Immature natural killer cell (primary cell): ENCODE results near the gene HEPHL1. TPM values are rescaled to one million over a fixed set of nuclear protein-coding genes. Genes with fewer than 3 reads are reported as not detected.

Experiments used
- DNase-seq, 3 donors: peaks; one replicate each; pipeline ENCODE4 v3.0.0; 2022; ENCODE audit warnings: mixed read lengths in 1 of 3
- H3K27ac Mint-ChIP-seq, 6 donors: one replicate each; pipeline ENCODE4 v1.8.0; 2020; ENCODE audit warnings: mixed read lengths in 6 of 6, mild to moderate bottlenecking in 5 of 6, inconsistent platforms in 4 of 6, moderate library complexity in 3 of 6
- H3K27me3 Mint-ChIP-seq, 3 donors: one replicate each; pipeline ENCODE4 v1.8.0; 2020 to 2021; ENCODE audit warnings: low read depth in 3 of 3, mild to moderate bottlenecking in 3 of 3, mixed read lengths in 3 of 3, moderate library complexity in 3 of 3, inconsistent platforms in 1 of 3
- H3K36me3 Mint-ChIP-seq, 3 donors: one replicate each; pipeline ENCODE4 v1.8.0; 2020; ENCODE audit warnings: mixed read lengths in 3 of 3, inconsistent platforms in 2 of 3, mild to moderate bottlenecking in 2 of 3
- H3K4me1 Mint-ChIP-seq, 2 donors: one replicate each; pipeline ENCODE4 v1.8.0; 2020; ENCODE audit warnings: inconsistent platforms in 2 of 2, mild to moderate bottlenecking in 2 of 2, mixed read lengths in 2 of 2, moderate library complexity in 1 of 2
- H3K4me3 Mint-ChIP-seq, 5 donors: one replicate each; pipeline ENCODE4 v1.8.0; 2020; ENCODE audit warnings: mild to moderate bottlenecking in 5 of 5, mixed read lengths in 5 of 5, inconsistent platforms in 3 of 5, moderate library complexity in 3 of 5
- H3K9me3 Mint-ChIP-seq, 6 donors: one replicate each; pipeline ENCODE4 v1.8.0; 2020; ENCODE audit warnings: mild to moderate bottlenecking in 6 of 6, mixed read lengths in 6 of 6, inconsistent platforms in 4 of 6, moderate library complexity in 3 of 6
- polyA plus RNA-seq, 3 donors: library from polyadenylated mRNA; unstranded; fragments of 300-500 nt; fragmentation: Illumina TruSeq; gene quantifications; one replicate each; pipeline ENCODE4 v1.2.3, GENCODE V29; 2021

The HEPHL1 gene
- polyA plus RNA-seq, 3 donors from 2014 or later: not detected

DNA sequence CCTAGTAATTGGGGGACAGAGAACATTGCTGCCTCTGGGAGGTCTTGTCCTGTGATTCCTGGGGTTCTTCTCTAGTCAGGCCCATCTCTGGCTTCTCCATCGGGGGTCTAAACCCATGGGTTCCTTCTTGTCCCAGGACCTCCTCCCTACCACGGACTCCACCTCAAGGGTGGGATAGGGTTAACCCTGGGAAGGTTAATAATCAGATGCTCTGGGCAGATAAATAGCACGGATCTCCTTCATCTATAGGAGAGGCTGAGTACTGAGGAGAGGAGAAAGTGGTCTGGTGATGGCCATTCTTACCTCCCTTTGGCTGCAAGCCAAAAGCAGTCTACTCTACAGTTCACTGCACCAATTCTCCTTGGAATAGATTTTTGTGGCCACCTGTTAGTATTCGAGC, 10.5 kb downstream of the HEPHL1 start:
- H3K4me1 Mint-ChIP-seq: no peaks in the 10 kb centered on the region
- no peak overlapping the region for H3K4me3 Mint-ChIP-seq
- peaks cover 0 to 2% (median 1%) of the 10 kb centered on the region in 3 donors for H3K27me3 Mint-ChIP-seq
- DNase-seq: no peak
- peaks cover 0 to 17% (median 7%) of the 10 kb centered on the region in 6 donors for H3K9me3 Mint-ChIP-seq
- H3K27ac Mint-ChIP-seq: no peak overlapping the region
- no peaks in the 10 kb centered on the region for H3K36me3 Mint-ChIP-seq

DNA sequence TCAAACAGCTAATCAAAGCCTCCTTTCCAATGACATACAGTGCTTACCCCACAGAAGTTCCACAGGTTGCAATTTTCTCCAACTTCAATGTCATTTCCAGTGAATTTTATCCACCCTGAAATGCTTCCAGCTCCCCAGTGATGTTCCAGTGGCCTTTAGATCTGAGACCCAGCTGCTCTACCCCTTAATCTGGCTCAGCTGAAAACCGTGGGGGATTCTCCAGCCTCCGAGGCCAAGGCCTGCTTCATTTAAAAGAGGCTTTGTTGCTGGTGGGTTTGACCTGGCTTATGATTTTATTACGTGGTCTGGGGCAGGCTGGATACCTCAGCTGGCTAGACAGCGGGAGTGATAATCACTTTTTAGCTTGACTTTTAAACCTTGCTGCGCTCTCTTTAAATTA, 10.9 kb downstream of the HEPHL1 start:
- peaks cover 0 to 17% (median 7%) of the 10 kb centered on the region in 6 donors for H3K9me3 Mint-ChIP-seq
- H3K4me3 Mint-ChIP-seq: no peak overlapping the region
- H3K27me3 Mint-ChIP-seq: peaks cover 0 to 2% (median 1%) of the 10 kb centered on the region in 3 donors
- H3K27ac Mint-ChIP-seq: no peak overlapping the region
- no peaks in the 10 kb centered on the region for H3K4me1 Mint-ChIP-seq
- no peak for DNase-seq
- no peaks in the 10 kb centered on the region for H3K36me3 Mint-ChIP-seq

DNA sequence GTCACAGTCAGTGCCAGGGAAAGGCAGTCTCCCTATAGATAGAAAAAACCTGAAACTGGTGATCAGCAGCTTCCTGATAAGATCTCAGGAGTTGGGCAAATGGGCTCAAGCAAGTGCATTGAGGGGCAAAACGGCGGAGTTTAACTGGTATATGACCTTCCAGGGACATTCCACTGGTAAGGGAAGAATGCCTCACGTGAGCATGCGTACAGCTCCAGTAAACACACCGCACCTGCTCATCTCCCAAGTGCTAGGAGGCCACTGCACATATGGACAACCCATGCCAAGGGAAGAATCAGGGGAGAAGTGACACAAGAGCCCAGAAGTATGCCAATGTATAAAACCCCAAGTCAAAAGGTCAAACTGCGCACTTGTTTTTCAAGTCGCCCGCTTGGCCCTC, 11.6 kb downstream of the HEPHL1 start:
- no peak for DNase-seq
- Mint-ChIP-seq H3K4me3 (no peak overlapping the region), H3K27ac (no peak overlapping the region), H3K4me1 (no peaks in the 10 kb centered on the region), H3K36me3 (no peaks in the 10 kb centered on the region), H3K27me3 (peaks cover 0 to 2% (median 1%) of the 10 kb centered on the region in 3 donors), H3K9me3 (peaks cover 0 to 17% (median 6%) of the 10 kb centered on the region in 6 donors)

DNA sequence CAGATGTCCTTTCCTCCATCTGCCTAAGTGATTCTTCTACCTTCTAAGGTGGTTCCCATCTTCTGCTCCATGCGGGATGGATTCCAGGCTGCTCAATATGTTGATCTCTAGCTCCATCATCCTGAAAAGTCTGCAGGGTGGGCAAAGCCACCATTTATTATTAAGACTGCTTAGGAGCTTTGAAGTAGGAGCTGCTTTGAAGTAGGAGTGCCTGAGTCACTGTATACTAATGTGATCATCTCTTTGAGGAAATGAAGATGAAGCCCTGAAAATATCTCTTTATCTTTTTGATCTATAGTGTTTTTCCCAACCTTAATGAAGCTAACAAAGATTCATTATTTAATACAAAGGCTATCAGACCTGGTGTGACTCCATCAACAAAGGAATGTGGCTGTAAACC, 13.1 kb downstream of the HEPHL1 start:
- H3K27me3 Mint-ChIP-seq: peaks cover 0 to 2% (median 1%) of the 10 kb centered on the region in 3 donors
- no peak for DNase-seq
- H3K4me3 Mint-ChIP-seq: no peak overlapping the region
- H3K36me3 Mint-ChIP-seq: no peaks in the 10 kb centered on the region
- no peaks in the 10 kb centered on the region for H3K4me1 Mint-ChIP-seq
- H3K27ac Mint-ChIP-seq: no peak overlapping the region
- H3K9me3 Mint-ChIP-seq: peaks cover 0 to 17% (median 6%) of the 10 kb centered on the region in 6 donors

DNA sequence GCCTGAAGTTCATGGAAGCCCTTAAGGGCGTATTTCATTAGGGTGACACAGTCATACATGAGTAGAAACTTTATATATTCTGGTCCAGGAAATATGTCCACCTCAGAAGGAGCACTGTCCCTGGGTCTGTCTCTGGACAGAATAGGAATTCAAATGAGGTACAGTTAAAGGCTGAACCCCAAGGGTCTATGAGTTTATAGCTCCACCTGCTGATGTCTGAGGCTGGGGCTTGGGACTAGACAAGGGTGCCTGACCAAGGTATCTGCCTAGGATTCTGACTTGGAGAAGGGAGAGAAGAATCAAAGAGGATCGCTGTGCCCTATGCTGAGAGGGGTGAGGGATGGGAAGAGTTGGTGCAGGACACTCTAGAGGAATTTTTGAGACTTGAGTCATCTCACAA, 14.9 kb downstream of the HEPHL1 start:
- H3K27ac Mint-ChIP-seq: no peak overlapping the region
- H3K36me3 Mint-ChIP-seq: no peaks in the 10 kb centered on the region
- peaks cover 0 to 17% (median 6%) of the 10 kb centered on the region in 6 donors for H3K9me3 Mint-ChIP-seq
- H3K27me3 Mint-ChIP-seq: peaks cover 0 to 2% (median 0%) of the 10 kb centered on the region in 3 donors
- no peak overlapping the region for H3K4me3 Mint-ChIP-seq
- no peak for DNase-seq
- no peaks in the 10 kb centered on the region for H3K4me1 Mint-ChIP-seq

DNA sequence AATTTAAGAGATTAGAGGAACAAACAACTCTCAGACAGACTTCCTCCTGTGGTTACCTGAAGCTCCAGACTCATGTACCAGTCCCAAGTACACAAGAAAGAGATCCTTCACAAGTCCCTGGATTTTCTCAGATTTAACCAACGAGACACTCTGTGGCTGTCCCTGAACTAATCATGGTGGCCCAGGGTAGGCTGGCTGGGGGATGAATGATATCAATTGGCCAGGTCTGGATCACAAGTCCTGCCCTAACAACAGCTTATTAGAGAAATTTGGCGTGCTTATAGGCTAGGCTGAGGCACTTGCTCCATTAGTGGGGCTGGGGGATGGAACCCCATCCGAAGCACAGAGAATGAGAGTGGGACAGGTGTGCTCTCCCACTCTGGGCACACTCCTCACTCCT, 22.1 kb downstream of the HEPHL1 start:
- Mint-ChIP-seq H3K27ac (no peak overlapping the region), H3K27me3 (peaks cover 0 to 2% (median 0%) of the 10 kb centered on the region in 3 donors), H3K9me3 (peaks cover 0 to 2% (median 0%) of the 10 kb centered on the region in 6 donors), H3K4me3 (no peak overlapping the region), H3K36me3 (peaks cover 0 to 4% (median 0%) of the 10 kb centered on the region in 3 donors), H3K4me1 (no peaks in the 10 kb centered on the region)
- DNase-seq: no peak

DNA sequence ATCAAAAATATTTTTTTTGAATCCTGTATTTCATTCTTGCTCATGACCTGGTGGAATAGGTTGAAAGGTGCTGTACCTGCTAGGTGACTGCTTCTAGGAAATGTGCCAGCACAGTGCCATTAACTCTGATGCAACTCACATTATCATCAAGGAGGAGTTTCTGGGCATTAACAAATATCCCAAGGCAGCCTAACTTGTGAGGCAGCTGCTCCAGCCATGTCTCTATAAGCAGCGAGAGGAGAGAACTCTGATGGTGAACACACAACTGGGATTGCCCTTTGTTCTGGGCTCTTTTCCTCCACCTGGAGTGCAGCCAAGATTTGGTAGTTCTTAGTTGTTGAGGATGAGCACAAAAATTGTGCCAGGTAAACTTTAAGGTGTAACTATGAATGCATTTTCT, 25.6 kb downstream of the HEPHL1 start:
- no peak for DNase-seq

DNA sequence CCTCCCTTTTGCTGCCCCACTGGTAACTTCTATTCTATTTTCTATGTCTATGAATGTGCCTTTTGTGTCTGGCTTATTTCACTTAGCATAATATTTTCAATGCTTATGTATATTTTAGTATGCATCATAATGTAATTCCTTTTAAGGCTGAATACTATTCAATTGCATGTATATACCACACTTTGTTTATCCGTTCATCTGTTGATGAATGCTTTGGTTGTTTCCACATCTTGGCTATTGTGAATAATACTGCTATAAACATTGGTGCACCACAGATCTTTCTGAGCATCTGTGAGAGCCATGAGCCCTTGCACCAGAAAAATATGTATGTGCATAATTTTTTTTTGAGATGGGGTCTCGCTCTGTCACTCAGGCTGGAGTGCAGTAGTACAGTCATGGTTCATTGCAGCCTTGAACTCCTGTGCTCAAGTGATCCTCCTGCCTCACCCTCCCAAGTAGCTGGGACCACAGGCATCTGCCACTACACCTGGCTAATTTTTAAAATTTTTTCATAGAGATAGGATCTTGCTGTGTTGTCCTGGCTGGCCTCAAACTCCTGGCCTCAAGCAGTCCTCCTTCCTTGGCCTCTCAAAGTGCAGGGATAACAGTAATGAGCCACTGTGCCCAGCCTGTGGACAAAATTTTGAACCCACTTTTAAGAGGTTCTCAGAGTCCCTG, 27.0 kb downstream of the HEPHL1 start:
- DNase-seq: no peak
- Mint-ChIP-seq H3K4me1 (no peaks in the 10 kb centered on the region), H3K27me3 (peaks cover 0 to 2% (median 2%) of the 10 kb centered on the region in 3 donors), H3K36me3 (peaks cover 0 to 4% (median 0%) of the 10 kb centered on the region in 3 donors), H3K27ac (no peak overlapping the region), H3K4me3 (no peak overlapping the region), H3K9me3 (peaks cover 0 to 4% (median under 1%) of the 10 kb centered on the region in 6 donors)

More for the DNA sequence above, 25.6 kb downstream of the HEPHL1 start:
- no peak overlapping the region for H3K27ac Mint-ChIP-seq
- peaks cover 0 to 2% (median 0%) of the 10 kb centered on the region in 6 donors for H3K9me3 Mint-ChIP-seq
- no peak overlapping the region for H3K4me3 Mint-ChIP-seq
- peaks cover 0 to 2% (median 2%) of the 10 kb centered on the region in 3 donors for H3K27me3 Mint-ChIP-seq
- H3K4me1 Mint-ChIP-seq: no peaks in the 10 kb centered on the region
- peaks cover 0 to 4% (median 0%) of the 10 kb centered on the region in 3 donors for H3K36me3 Mint-ChIP-seq

DNA sequence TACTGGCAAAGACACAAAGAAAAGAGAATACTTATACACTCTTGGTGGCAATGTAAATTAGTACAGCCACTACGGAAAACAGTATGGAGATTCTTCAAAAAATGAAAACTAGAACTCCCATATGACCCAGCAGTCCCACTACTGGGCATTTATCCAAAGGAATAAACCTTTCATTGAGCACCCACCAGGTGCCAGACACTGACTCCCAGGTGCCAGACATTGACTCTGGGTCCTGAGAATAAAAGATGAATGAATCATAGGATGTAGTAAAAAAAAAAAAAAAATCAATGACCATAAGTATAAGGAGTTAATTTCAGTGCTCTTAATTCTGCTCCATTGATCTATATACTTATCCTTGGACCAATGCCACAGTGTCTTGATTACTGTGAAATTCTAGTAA, 28.2 kb downstream of the HEPHL1 start:
- Mint-ChIP-seq H3K4me3 (no peak overlapping the region), H3K27ac (no peak overlapping the region), H3K9me3 (peaks cover 0 to 6% (median 0%) of the 10 kb centered on the region in 6 donors), H3K36me3 (peaks cover 0 to 4% (median 0%) of the 10 kb centered on the region in 3 donors), H3K27me3 (peaks cover 0 to 2% (median 2%) of the 10 kb centered on the region in 3 donors), H3K4me1 (no peaks in the 10 kb centered on the region)
- no peak for DNase-seq

DNA sequence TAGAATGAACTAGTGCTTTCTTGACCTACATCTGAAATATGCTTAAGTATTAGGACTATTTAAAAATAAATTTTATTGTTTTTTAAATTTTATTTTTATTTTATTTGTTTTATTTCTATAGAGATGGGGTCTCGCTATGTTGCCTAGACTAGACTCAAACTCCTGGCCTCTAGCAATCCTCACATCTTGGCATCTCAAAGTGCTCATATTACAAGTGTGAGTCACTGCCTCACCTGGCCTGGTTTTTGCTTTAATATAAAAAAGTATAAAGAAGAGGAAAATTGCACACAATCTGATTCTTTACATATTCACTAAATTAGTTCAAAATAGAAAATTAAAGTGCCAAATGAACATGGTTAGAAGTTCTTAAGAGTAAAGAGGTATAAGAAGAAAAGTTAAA, 37.5 kb downstream of the HEPHL1 start:
- peaks cover 0 to 3% (median 0%) of the 10 kb centered on the region in 6 donors for H3K9me3 Mint-ChIP-seq
- peaks cover 0 to 3% (median 1%) of the 10 kb centered on the region in 3 donors for H3K27me3 Mint-ChIP-seq
- no peak overlapping the region for H3K4me3 Mint-ChIP-seq
- H3K36me3 Mint-ChIP-seq: no peaks in the 10 kb centered on the region
- no peak for DNase-seq
- no peak overlapping the region for H3K27ac Mint-ChIP-seq
- no peaks in the 10 kb centered on the region for H3K4me1 Mint-ChIP-seq

DNA sequence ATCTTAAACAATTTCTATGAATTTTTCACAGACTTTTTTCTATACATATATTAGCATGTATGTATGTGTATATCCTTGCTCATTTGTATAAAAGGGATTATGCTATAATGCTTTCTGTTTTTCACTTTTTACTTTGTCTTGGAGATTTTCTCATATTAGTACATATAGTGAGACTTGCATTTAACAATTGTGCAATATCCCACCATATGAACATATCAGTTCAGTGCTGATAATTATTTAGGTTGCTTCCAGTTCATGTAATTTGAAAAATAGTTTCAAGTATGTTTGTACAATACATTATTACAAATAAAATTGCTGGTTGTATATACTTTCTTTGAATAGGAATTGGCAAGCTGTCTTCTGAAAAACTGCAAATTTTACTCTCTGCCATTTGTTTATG, 37.9 kb downstream of the HEPHL1 start:
- Mint-ChIP-seq H3K36me3 (no peaks in the 10 kb centered on the region), H3K4me3 (no peak overlapping the region), H3K27ac (no peak overlapping the region), H3K4me1 (no peaks in the 10 kb centered on the region), H3K9me3 (peaks cover 0 to 5% (median 0%) of the 10 kb centered on the region in 6 donors), H3K27me3 (peaks cover 0 to 3% (median 1%) of the 10 kb centered on the region in 3 donors)
- no peak for DNase-seq

DNA sequence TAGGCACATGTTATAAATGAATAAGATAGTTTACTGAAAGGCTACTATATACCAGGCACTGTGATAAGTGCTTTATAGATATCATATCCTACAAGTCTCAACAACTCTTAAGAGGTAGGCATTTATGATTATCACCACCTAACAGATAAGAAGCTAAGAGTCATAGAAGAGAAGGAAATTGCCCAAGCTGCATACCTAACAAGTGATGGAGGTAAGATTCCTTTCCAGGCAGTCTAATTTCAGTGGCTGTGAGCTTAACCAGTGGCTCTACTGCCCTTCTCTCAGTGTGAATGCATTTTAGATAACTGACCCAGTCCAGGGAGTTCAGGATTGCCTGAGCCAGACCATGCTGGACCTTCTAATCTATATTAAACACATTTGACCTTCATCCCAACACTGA, 39.2 kb downstream of the HEPHL1 start:
- Mint-ChIP-seq H3K27me3 (peaks cover 1 to 3% (median 3%) of the 10 kb centered on the region in 3 donors), H3K36me3 (no peaks in the 10 kb centered on the region)

DNA sequence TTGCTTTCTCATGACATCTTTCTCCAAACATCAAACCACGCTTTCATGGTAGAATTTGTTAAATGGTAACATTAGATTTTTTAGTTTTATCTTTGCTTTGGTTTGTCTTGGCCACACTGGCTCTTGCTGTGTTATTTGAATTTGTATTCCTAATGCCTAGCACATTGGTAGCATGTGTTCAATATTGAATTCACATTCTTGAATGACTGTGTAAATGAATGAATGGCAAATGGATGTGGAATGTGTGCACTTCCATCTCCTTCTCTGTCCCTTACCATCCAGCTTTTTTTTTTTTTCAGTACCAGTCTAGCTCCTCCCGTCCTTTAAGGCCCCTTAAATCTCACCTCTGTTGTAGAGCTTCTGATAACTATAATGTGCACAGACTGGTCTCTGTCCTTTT, 41.2 kb downstream of the HEPHL1 start:
- H3K36me3 Mint-ChIP-seq: no peaks in the 10 kb centered on the region
- H3K4me3 Mint-ChIP-seq: no peak overlapping the region
- no peaks in the 10 kb centered on the region for H3K4me1 Mint-ChIP-seq
- no peak overlapping the region for H3K27ac Mint-ChIP-seq
- DNase-seq: no peak
- H3K27me3 Mint-ChIP-seq: peaks cover 0 to 3% (median 3%) of the 10 kb centered on the region in 3 donors
- H3K9me3 Mint-ChIP-seq: peaks cover 0 to 7% (median 0%) of the 10 kb centered on the region in 6 donors

More for the DNA sequence above, 39.2 kb downstream of the HEPHL1 start:
- H3K4me1 Mint-ChIP-seq: no peaks in the 10 kb centered on the region
- H3K4me3 Mint-ChIP-seq: no peak overlapping the region
- H3K9me3 Mint-ChIP-seq: peaks cover 0 to 7% (median 0%) of the 10 kb centered on the region in 6 donors
- H3K27ac Mint-ChIP-seq: no peak overlapping the region
- no peak for DNase-seq

DNA sequence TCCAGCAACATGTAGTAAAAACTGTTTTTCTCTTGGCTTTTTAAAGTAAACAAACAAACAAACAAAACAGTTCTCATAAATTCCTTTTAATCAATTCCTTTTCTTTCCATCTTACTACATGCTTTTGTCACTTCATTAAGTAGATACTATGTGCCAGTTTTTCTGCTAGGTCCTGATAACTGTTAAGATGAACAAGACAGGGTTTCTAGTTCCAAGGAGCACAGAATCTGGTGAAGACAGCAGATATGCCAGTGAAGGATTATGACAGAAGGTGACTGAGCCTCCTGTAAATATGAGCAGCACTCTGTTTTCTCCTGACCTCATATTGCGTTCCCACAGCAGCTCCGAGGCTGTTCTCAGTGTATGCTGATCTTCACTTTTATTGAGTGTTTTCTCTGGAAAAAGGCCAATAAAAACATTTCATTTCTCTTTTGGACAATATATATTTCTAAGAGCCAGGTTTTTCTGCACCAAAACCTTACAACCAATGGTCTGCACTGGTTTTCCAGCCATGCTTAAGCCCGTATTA, 45.8 kb downstream of the HEPHL1 start:
- Mint-ChIP-seq H3K4me1 (no peaks in the 10 kb centered on the region), H3K27ac (no peak overlapping the region)

More for the DNA sequence above, 45.8 kb downstream of the HEPHL1 start:
- Mint-ChIP-seq H3K36me3 (no peaks in the 10 kb centered on the region), H3K27me3 (peaks cover 0 to 9% (median 3%) of the 10 kb centered on the region in 3 donors), H3K9me3 (peaks cover 0 to 5% (median 0%) of the 10 kb centered on the region in 6 donors), H3K4me3 (no peak overlapping the region)
- DNase-seq: no peak
